Activated CD4-positive, alpha-beta memory T cell treated with anti-CD3 and anti-CD28 coated beads for 36 hours (primary cell): ENCODE measurements around the gene BAK1. TPM values are rescaled to one million over a fixed set of nuclear protein-coding genes. Genes with fewer than 3 reads are reported as not detected.
A peak's percentile ranks its signal among the peaks of the same experiment; 100 is the strongest.

ENCODE experiments used
- CTCF ChIA-PET: fragments of 350-600 bp; sonication (Branson Sonifier 250); formaldehyde crosslinking; loops from one replicate; lab custom pipeline; 2021; ENCODE audit warnings: antibody characterized with exemption, inconsistent platforms; lab: Charles Lee
- POLR2A ChIA-PET: fragments of 350-600 bp; sonication (Branson Sonifier 250); formaldehyde crosslinking; loops from one replicate; lab custom pipeline; 2021; ENCODE audit warnings: antibody characterized with exemption; lab: Charles Lee
- DNase-seq: peaks from one replicate; pipeline ENCODE4 v3.0.0-alpha.2; 2020
- H3K27ac Mint-ChIP-seq: one replicate; pipeline ENCODE4 v1.8.0; 2021; ENCODE audit warnings: mixed read lengths
- H3K27me3 Mint-ChIP-seq: one replicate; pipeline ENCODE4 v1.8.0; 2021; ENCODE audit warnings: mixed read lengths
- H3K36me3 Mint-ChIP-seq: one replicate; pipeline ENCODE4 v1.8.0; 2021; ENCODE audit warnings: mixed read lengths
- H3K4me1 Mint-ChIP-seq: one replicate; pipeline ENCODE4 v1.8.0; 2021; ENCODE audit warnings: low read depth, mixed read lengths
- H3K4me3 Mint-ChIP-seq: one replicate; pipeline ENCODE4 v1.8.0; 2021; ENCODE audit warnings: mild to moderate bottlenecking, mixed read lengths
- H3K9me3 Mint-ChIP-seq: one replicate; pipeline ENCODE4 v1.8.0; 2021; ENCODE audit warnings: mixed read lengths
- intact Hi-C: fragments of 100-400 bp; cut with micrococcal nuclease; formaldehyde crosslinking; loops from one replicate; pipeline ENCODE4 v1.15.1; 2023
- total RNA-seq, 2 experiments: library from RNA; stranded (reverse); gene quantifications; one replicate each; pipeline ENCODE4 v1.2.3, GENCODE V29; 2021

BAK1 gene
- total RNA-seq, result 10 to 100 TPM; 56.3 to 57.7 TPM

- no peaks in the 10 kb centered on the region for H3K9me3 Mint-ChIP-seq
- intact Hi-C loops, result loop anchor here (1.0 to 10.0 kb wide), 5 partner anchors 9 to 305 kb away; partner anchors contain the start of genes B3GALT4, CUTA, RPS18 and TAPBP
- CTCF ChIA-PET, result interaction anchor here (0.7 to 2.8 kb wide), 20 partner anchors 9 to 189 kb away, joined by 3 to 12 read pairs (median 4); partner anchors contain the start of genes ITPR3, UQCC2 and ZBTB9
- H3K4me1 Mint-ChIP-seq, result peaks cover 33% of the 10 kb centered on the region
- DNase-seq, result peak; percentile 93
- H3K27ac Mint-ChIP-seq, result peak within 1 kb of the TSS; percentile 98
- POLR2A ChIA-PET, result interaction anchor here (0.7 to 2.3 kb wide), 9 partner anchors 9 to 611 kb away, joined by 3 to 20 read pairs (median 3); partner anchors contain the start of genes B3GALT4, ITPR3 and UQCC2
- no peaks in the 10 kb centered on the region for H3K27me3 Mint-ChIP-seq
- H3K36me3 Mint-ChIP-seq, result peaks cover 33% of the 10 kb centered on the region
- H3K4me3 Mint-ChIP-seq, result peak within 1 kb of the TSS; percentile 96
Measured at GRCh38 chr6:33579828-33580714, at the start of gene BAK1. Gene BAK1 (minus strand): TSS chr6:33580276. CDS start chr6:33577604, 2,672 bp downstream.

GRCh38 chr6:33628401-33628964 lies 48.4 kb upstream of the BAK1 start:
- Mint-ChIP-seq H3K27me3 (no peaks in the 10 kb centered on the region), H3K4me1 (peaks cover 62% of the 10 kb centered on the region), H3K27ac (no peak overlapping the region), H3K4me3 (no peak overlapping the region), H3K9me3 (no peaks in the 10 kb centered on the region), H3K36me3 (peaks cover 17% of the 10 kb centered on the region)
- DNase-seq, result no peak
- intact Hi-C loops, result no loop called here
- POLR2A ChIA-PET, result no interaction called here
- CTCF ChIA-PET, result no interaction called here

GRCh38 chr6:33627876-33628275 lies 47.8 kb upstream of the BAK1 start:
- Mint-ChIP-seq H3K36me3 (peaks cover 21% of the 10 kb centered on the region), H3K4me1 (peaks cover 64% of the 10 kb centered on the region)
- POLR2A ChIA-PET, result no interaction called here

GRCh38 chr6:33624856-33625255 lies 44.8 kb upstream of the BAK1 start:
- no peaks in the 10 kb centered on the region for H3K27me3 Mint-ChIP-seq
- peaks cover 24% of the 10 kb centered on the region for H3K36me3 Mint-ChIP-seq
- H3K9me3 Mint-ChIP-seq, result no peaks in the 10 kb centered on the region
- no peak for DNase-seq
- H3K4me3 Mint-ChIP-seq, result no peak overlapping the region
- intact Hi-C loops, result no loop called here
- H3K4me1 Mint-ChIP-seq, result peaks cover 54% of the 10 kb centered on the region
- ChIA-PET POLR2A (no interaction called here), CTCF (interaction anchor here (2.0 kb wide), 1 partner anchor 76 kb away, joined by 6 read pairs; no protein-coding TSS in a partner anchor)
- H3K27ac Mint-ChIP-seq, result peak overlapping the region; percentile 28

More at GRCh38 chr6:33627876-33628275, 47.8 kb upstream of the BAK1 start:
- CTCF ChIA-PET, result no interaction called here
- intact Hi-C loops, result no loop called here
- no peaks in the 10 kb centered on the region for H3K27me3 Mint-ChIP-seq
- no peak overlapping the region for H3K4me3 Mint-ChIP-seq
- no peak for DNase-seq
- no peaks in the 10 kb centered on the region for H3K9me3 Mint-ChIP-seq
- H3K27ac Mint-ChIP-seq, result no peak overlapping the region

- peaks cover 24% of the 10 kb centered on the region for H3K36me3 Mint-ChIP-seq
- CTCF ChIA-PET, result interaction anchor here (5.3 kb wide), 1 partner anchor 16 kb away, joined by 31 read pairs; no protein-coding TSS in a partner anchor
Measured at GRCh38 chr6:33623895-33624381, 43.9 kb upstream of the BAK1 start.

GRCh38 chr6:33622456-33623431 lies 42.7 kb upstream of the BAK1 start:
- ChIA-PET POLR2A (interaction anchor here (0.9 to 2.8 kb wide), 9 partner anchors 11 to 351 kb away, joined by 3 to 20 read pairs (median 5); partner anchors contain the start of genes BAK1, RPS18, UQCC2 and VPS52), CTCF (interaction anchor here (1.1 to 5.3 kb wide), 6 partner anchors 10 to 78 kb away, joined by 3 to 31 read pairs (median 8); no protein-coding TSS in a partner anchor)
- H3K4me1 Mint-ChIP-seq, result peaks cover 48% of the 10 kb centered on the region
- H3K27me3 Mint-ChIP-seq, result no peaks in the 10 kb centered on the region
- H3K36me3 Mint-ChIP-seq, result peaks cover 22% of the 10 kb centered on the region
- peak overlapping the region; percentile 94 for H3K4me3 Mint-ChIP-seq
- H3K9me3 Mint-ChIP-seq, result no peaks in the 10 kb centered on the region
- H3K27ac Mint-ChIP-seq, result peak overlapping the region; percentile 83
- peak; percentile 18 for DNase-seq
- intact Hi-C loops, result no loop called here

More at GRCh38 chr6:33623895-33624381, 43.9 kb upstream of the BAK1 start:
- intact Hi-C loops, result no loop called here
- POLR2A ChIA-PET, result no interaction called here
- H3K9me3 Mint-ChIP-seq, result no peaks in the 10 kb centered on the region
- peak overlapping the region; percentile 41 for H3K4me3 Mint-ChIP-seq
- DNase-seq, result no peak
- H3K4me1 Mint-ChIP-seq, result peaks cover 57% of the 10 kb centered on the region
- H3K27me3 Mint-ChIP-seq, result no peaks in the 10 kb centered on the region
- no peak overlapping the region for H3K27ac Mint-ChIP-seq

GRCh38 chr6:33621711-33622388 lies 41.8 kb upstream of the BAK1 start:
- Mint-ChIP-seq H3K9me3 (no peaks in the 10 kb centered on the region), H3K4me1 (peaks cover 43% of the 10 kb centered on the region)
- DNase-seq, result peak; percentile 57

GRCh38 chr6:33620856-33621710 lies 41.0 kb upstream of the BAK1 start, which contains the start of gene ITPR3:
Gene ITPR3 (plus strand): TSS chr6:33621322. CDS start chr6:33621603, 281 bp downstream.
- ChIA-PET CTCF (interaction anchor here (0.7 to 5.3 kb wide), 10 partner anchors 11 to 167 kb away, joined by 3 to 31 read pairs (median 6); partner anchors contain the start of genes BAK1 and ZBTB9), POLR2A (interaction anchor here (0.6 to 2.8 kb wide), 16 partner anchors 8 to 349 kb away, joined by 3 to 20 read pairs (median 4); partner anchors contain the start of genes BAK1, RPS18, UQCC2 and VPS52)
- no peaks in the 10 kb centered on the region for H3K27me3 Mint-ChIP-seq
- peaks cover 20% of the 10 kb centered on the region for H3K36me3 Mint-ChIP-seq
- H3K27ac Mint-ChIP-seq, result peak within 1 kb of the TSS; percentile 83
- peak; percentile 85 for DNase-seq
- no peaks in the 10 kb centered on the region for H3K9me3 Mint-ChIP-seq
- H3K4me1 Mint-ChIP-seq, result peaks cover 43% of the 10 kb centered on the region
- intact Hi-C loops, result loop anchor here (2.0 kb wide), 2 partner anchors 36 to 74 kb away; no protein-coding TSS in a partner anchor
- H3K4me3 Mint-ChIP-seq, result peak within 1 kb of the TSS; percentile 94

More at GRCh38 chr6:33621711-33622388, 41.8 kb upstream of the BAK1 start:
- Mint-ChIP-seq H3K36me3 (peaks cover 20% of the 10 kb centered on the region), H3K27ac (peak overlapping the region; percentile 83), H3K27me3 (no peaks in the 10 kb centered on the region), H3K4me3 (peak overlapping the region; percentile 94)
- ChIA-PET CTCF (interaction anchor here (0.7 to 5.3 kb wide), 11 partner anchors 10 to 90 kb away, joined by 3 to 31 read pairs (median 5); partner anchors contain the start of genes BAK1 and UQCC2), POLR2A (interaction anchor here (0.6 to 2.8 kb wide), 16 partner anchors 7 to 350 kb away, joined by 3 to 20 read pairs (median 4); partner anchors contain the start of genes BAK1, RPS18, UQCC2 and VPS52)
- intact Hi-C loops, result loop anchor here (2.0 kb wide), 2 partner anchors 37 to 73 kb away; no protein-coding TSS in a partner anchor

GRCh38 chr6:33620158-33620855 lies 40.2 kb upstream of the BAK1 start:
- CTCF ChIA-PET, result interaction anchor here (0.7 to 5.3 kb wide), 8 partner anchors 13 to 166 kb away, joined by 3 to 31 read pairs (median 6); partner anchors contain the start of genes BAK1 and ZBTB9
- POLR2A ChIA-PET, result interaction anchor here (0.6 to 2.8 kb wide), 10 partner anchors 12 to 406 kb away, joined by 3 to 20 read pairs (median 8); partner anchors contain the start of genes BAK1 and UQCC2
- peak overlapping the region; percentile 81 for H3K27ac Mint-ChIP-seq
- peaks cover 20% of the 10 kb centered on the region for H3K36me3 Mint-ChIP-seq
- peaks cover 38% of the 10 kb centered on the region for H3K4me1 Mint-ChIP-seq
- H3K9me3 Mint-ChIP-seq, result no peaks in the 10 kb centered on the region
- peak; percentile 59 for DNase-seq
- H3K27me3 Mint-ChIP-seq, result no peaks in the 10 kb centered on the region
- intact Hi-C loops, result loop anchor here (2.0 kb wide), 2 partner anchors 36 to 74 kb away; no protein-coding TSS in a partner anchor
- peak overlapping the region; percentile 90 for H3K4me3 Mint-ChIP-seq
